ENCODE results near the gene FKBP11.

The FKBP11 gene

DNA sequence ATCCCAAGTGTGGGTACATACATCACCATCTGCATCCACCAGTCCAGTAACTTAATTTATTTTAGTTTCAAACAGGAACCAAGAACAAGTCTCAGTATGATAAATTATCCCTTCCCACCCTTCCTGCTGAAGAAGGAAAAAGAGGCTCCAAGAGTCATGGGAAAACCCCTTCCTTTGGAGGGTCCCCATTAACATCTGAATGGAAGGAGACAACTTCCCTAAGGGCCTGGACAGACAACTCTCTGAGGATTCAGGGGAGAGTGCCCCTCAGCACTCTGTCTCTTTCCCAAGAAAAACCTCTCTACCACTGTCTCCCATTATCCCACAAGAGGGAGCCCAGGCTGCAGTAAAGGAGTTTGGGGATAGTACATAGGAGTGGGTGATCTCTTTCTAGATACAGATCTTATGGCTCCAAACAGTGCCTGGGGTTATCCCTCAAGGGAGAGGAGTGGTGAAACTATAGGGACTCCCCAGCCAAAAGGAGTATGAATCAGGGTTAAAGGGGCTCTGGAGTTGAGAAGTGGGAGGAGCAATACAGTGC, 40.1 kb upstream of the FKBP11 start:
- H3K36me3 Mint-ChIP-seq = no peaks in the 10 kb centered on the region
- H3K4me3 Mint-ChIP-seq = no peak overlapping the region
- CTCF ChIA-PET = interaction anchor here (1.5 kb wide), 1 partner anchor 30 kb away, joined by 3 read pairs; no protein-coding TSS in a partner anchor
- DNase-seq = no peak
- H3K27ac Mint-ChIP-seq = no peak overlapping the region
- H3K9me3 Mint-ChIP-seq = no peaks in the 10 kb centered on the region
- H3K27me3 Mint-ChIP-seq = peaks cover 84% of the 10 kb centered on the region
- peaks cover 11% of the 10 kb centered on the region for H3K4me1 Mint-ChIP-seq

DNA sequence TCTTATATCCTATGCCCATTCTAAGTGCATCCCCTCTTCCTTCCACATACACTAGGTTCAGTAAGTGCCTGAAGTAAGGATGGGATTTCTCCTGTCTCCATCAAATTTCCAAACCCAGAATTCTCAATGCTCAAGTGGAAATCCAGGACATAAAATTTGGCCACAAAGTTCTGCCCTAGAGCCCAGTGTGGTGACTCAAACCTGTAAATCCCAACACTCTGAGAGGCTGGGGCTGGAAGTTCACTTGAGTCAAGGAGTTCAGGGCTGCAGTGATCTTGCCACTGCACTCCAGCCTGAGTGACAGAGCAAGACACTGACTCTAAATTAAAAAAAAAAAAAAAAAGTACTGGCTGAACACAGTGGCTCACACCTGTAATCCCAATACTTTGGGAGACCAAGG, 36.5 kb upstream of the FKBP11 start:
- H3K27ac Mint-ChIP-seq = no peak overlapping the region
- H3K4me1 Mint-ChIP-seq = peaks cover 13% of the 10 kb centered on the region
- no peak overlapping the region for H3K4me3 Mint-ChIP-seq
- no peaks in the 10 kb centered on the region for H3K9me3 Mint-ChIP-seq
- no peaks in the 10 kb centered on the region for H3K36me3 Mint-ChIP-seq
- CTCF ChIA-PET = interaction anchor here (0.6 to 2.0 kb wide), 3 partner anchors 16 to 26 kb away, joined by 3 to 6 read pairs (median 3); partner anchors contain the start of gene WNT1
- peaks cover 74% of the 10 kb centered on the region for H3K27me3 Mint-ChIP-seq
- no peak for DNase-seq

DNA sequence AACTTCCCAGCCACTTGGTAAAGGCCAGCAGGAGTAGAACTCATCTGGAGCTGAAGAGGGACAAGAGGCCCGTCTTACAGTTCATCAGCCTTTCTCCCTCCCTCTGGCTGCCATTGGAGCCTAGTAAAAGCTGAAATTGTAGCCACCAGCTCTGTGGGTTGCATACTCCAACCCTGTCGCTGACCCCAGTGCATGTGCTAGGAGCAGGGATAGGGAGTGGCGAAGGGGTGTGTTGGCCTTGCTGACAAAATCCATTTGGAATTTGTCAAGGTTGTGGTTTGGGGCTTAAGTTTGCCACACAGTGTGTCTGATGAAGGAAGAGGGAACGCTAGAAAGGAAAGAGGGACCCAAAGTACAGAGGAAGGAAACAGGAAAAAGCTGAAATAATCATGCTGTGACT, 36.0 kb upstream of the FKBP11 start:
- CTCF ChIA-PET = interaction anchor here (1.1 kb wide), 1 partner anchor 15 kb away, joined by 4 read pairs; no protein-coding TSS in a partner anchor
- H3K27me3 Mint-ChIP-seq = peaks cover 70% of the 10 kb centered on the region
- DNase-seq = no peak
- peaks cover 1% of the 10 kb centered on the region for H3K36me3 Mint-ChIP-seq
- H3K9me3 Mint-ChIP-seq = no peaks in the 10 kb centered on the region
- H3K4me3 Mint-ChIP-seq = no peak overlapping the region
- H3K27ac Mint-ChIP-seq = no peak overlapping the region
- H3K4me1 Mint-ChIP-seq = peaks cover 18% of the 10 kb centered on the region

DNA sequence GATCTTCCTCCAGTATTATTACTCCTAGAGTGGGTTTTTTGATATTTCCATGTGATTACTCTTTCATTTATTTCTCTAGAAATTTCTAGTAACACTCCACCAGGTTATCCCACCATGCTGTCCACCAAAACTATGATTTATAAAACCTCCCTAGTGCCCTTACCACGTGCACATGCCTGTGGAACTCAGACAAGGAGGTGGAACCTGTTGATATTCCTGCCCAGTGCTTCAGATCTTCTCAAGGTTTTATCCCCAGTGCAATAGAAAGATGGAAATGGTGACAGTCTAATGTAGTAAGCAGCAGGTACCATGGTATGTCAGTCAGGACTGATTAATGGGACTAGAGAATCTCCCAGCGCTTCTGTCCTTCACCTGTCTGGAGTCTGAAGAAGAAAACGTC, 35.5 kb upstream of the FKBP11 start:
- no peak for DNase-seq
- CTCF ChIA-PET = interaction anchor here (1.1 kb wide), 1 partner anchor 16 kb away, joined by 4 read pairs; no protein-coding TSS in a partner anchor
- Mint-ChIP-seq H3K27me3 (peaks cover 65% of the 10 kb centered on the region), H3K9me3 (no peaks in the 10 kb centered on the region), H3K36me3 (peaks cover 6% of the 10 kb centered on the region), H3K4me1 (peaks cover 23% of the 10 kb centered on the region), H3K4me3 (no peak overlapping the region), H3K27ac (no peak overlapping the region)

DNA sequence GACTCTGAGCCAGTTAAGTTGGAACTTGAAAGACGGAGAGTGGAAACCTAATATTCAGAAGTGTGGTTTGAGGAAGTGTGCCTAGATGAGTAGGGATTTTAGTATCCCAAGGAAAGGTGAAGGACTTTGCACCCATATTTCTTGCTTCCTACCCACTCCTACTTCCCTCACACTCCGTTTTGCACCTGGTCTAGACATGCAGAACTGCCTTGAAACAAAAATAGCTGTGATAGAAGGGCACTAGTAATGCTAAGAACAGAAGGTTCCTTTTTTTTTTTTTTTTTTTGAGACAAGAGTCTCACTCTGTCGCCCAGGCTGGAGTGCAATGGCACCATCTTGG, 32.7 kb upstream of the FKBP11 start:
- DNase-seq = no peak
- Mint-ChIP-seq H3K4me1 (peaks cover 37% of the 10 kb centered on the region), H3K27ac (no peak overlapping the region), H3K4me3 (peak overlapping the region; percentile 90), H3K27me3 (peaks cover 46% of the 10 kb centered on the region), H3K9me3 (no peaks in the 10 kb centered on the region), H3K36me3 (peaks cover 20% of the 10 kb centered on the region)
- CTCF ChIA-PET = interaction anchor here (1.0 to 3.0 kb wide), 6 partner anchors 16 to 143 kb away, joined by 3 to 14 read pairs (median 8); partner anchors contain the start of genes DDX23 and WNT1

DNA sequence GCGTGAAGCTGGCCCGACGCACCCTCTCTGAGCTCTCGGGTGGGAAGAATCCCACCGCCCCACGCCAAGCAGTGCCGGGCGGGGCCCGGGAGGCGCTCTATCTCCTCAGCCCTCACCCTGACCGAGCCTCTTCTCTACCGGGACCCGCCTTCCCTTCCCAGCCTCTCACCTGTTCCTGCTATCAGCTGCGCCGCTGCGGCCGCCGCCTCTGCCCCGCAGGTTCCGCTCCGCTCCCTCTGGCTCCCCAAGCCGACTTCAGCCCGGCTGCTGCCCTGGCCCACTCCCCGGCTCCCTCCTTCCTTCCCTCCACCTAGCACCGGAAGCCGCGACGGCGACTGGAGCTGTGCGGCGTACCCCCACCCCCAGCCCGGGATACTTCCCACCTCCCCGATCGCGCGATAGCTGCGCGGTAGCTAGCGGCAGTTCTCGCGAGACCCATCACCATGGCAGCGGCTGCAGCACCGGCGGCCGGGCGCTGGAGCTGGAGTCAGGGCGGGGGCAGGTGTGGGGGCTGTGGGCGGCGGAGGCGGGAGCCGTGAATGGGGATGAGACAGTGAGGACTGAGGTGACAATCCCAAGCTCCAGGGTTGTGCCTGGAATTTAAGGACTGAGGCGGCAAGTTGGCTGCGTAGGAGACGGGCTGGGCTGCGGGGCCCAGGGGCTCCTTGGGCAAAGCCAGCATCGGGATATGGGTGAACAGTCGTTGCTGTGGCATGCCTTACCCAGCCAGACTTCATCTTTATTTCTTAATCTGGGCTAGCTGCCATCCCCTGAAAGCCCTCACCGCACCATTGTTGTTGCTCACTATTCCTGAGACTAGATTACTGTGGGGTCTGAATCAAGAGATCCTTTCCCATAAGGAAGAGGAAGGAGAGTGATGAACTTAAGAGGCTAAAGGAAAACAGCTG, 32.1 kb upstream of the FKBP11 start, which contains the start of gene ARF3:
ARF3 (minus strand) TSS at position 347 of the 908 bp plus-strand sequence. CDS start 16,392 bp downstream, outside the sequence.
- DNase-seq = peak; percentile 97
- no peaks in the 10 kb centered on the region for H3K9me3 Mint-ChIP-seq
- H3K36me3 Mint-ChIP-seq = peaks cover 20% of the 10 kb centered on the region
- peak within 1 kb of the TSS; percentile 90 for H3K4me3 Mint-ChIP-seq
- peaks cover 43% of the 10 kb centered on the region for H3K27me3 Mint-ChIP-seq
- peak within 1 kb of the TSS; percentile 81 for H3K27ac Mint-ChIP-seq
- CTCF ChIA-PET = interaction anchor here (0.7 to 3.0 kb wide), 10 partner anchors 11 to 142 kb away, joined by 3 to 14 read pairs (median 4); partner anchors contain the start of genes DDX23 and WNT1
- H3K4me1 Mint-ChIP-seq = peaks cover 37% of the 10 kb centered on the region

DNA sequence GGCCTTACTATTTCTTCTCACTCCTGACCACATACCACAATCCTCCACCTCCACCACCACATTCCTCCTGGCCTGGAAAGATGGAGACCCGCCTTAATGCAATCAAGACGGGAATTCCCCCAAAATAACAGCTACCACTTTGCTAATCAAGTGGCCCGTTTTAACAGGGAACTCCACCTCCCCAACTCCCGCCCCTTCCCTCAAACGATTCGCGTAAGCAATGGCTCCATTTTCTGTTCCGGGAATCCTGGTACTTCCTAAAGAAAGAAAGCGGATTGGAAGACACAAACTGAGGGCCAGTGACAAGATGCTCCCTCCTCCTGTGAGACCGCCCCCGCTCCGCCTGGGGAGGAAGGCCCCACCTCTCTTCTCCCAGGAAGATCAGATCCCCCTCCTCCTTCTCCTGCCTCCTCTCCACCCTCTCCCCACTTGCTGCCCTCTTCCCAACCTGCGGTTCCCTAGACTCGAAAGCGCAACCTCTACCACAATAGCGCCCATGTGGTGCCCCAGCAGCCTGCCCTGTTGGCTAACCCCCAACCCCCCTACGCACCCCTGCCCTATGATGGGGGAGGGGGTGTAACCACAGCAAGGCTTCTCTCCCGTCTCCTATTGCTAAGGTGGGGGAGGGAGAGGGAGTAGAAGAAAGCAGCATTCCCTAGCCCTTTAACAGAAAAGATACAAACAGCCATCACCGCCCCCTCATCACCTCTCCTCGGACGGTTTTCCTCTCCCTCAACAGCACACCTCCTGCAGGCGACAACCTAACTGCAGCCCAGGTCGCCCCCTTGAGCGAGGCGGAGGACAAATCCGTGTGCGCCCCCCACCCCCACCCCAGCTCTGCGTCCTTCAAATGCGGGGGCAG, 31.2 kb upstream of the FKBP11 start:
- Mint-ChIP-seq H3K4me1 (peaks cover 37% of the 10 kb centered on the region), H3K9me3 (no peaks in the 10 kb centered on the region), H3K4me3 (peak overlapping the region; percentile 90), H3K27ac (peak overlapping the region; percentile 34), H3K36me3 (peaks cover 20% of the 10 kb centered on the region), H3K27me3 (peaks cover 34% of the 10 kb centered on the region)
- DNase-seq = peak; percentile 51
- CTCF ChIA-PET = interaction anchor here (0.7 to 3.0 kb wide), 10 partner anchors 12 to 104 kb away, joined by 3 to 14 read pairs (median 6); partner anchors contain the start of genes DDX23 and WNT1

DNA sequence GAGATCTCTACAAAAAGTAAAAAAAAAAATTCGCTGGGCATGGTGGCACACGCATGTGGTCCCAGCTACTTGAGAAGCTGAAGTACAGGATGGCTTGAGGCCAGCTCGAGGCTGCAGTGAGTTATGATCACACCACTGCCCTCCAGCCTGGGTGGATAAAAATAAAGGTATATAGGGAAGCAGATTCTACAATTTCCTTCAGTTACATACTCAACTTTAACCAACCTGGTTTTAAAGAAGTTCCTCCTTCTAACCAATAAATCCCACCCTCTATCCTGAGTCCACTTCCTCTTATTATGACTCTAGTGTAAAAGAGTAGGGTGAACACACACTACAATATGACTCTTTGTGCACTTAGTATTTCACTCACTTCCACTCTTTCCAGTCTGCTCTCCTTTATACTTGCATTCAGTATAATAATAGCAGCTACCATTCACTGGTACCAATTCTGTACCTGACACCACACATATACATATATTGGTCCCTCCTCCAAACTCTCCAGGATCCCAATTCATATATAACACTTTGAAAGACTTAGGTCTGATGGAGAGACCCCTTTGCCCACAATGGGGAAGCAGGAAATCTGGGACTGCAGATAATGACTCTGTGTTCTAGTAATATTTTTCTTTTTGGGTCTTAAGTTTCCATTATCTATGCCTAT, 29.7 kb upstream of the FKBP11 start:
- H3K9me3 Mint-ChIP-seq = no peaks in the 10 kb centered on the region
- CTCF ChIA-PET = interaction anchor here (0.7 to 2.2 kb wide), 5 partner anchors 12 to 626 kb away, joined by 3 to 6 read pairs (median 3); no protein-coding TSS in a partner anchor
- H3K27me3 Mint-ChIP-seq = peaks cover 25% of the 10 kb centered on the region
- H3K4me1 Mint-ChIP-seq = peaks cover 37% of the 10 kb centered on the region
- DNase-seq = no peak
- peaks cover 22% of the 10 kb centered on the region for H3K36me3 Mint-ChIP-seq
- H3K27ac Mint-ChIP-seq = no peak overlapping the region
- H3K4me3 Mint-ChIP-seq = no peak overlapping the region

DNA sequence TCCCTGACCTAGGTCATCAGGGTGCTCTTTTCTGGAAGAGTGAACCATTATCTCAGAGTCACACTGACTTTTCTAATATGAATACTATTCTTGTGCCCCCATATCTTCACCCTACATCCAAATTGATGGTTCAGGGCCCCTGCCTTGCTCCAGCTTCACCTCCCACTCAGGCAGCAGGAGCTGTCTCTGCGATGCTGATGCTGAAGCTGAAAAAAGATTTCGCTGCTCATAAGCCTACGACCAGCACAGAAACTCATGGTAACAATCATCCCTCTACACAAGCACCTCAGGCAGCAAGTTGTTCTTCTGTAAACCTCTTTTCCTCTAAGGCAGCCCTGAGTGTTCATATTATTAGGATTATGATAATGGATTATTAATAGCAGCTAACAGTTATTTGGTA, 28.8 kb upstream of the FKBP11 start:
- Mint-ChIP-seq H3K4me1 (peaks cover 37% of the 10 kb centered on the region), H3K36me3 (peaks cover 24% of the 10 kb centered on the region), H3K4me3 (no peak overlapping the region), H3K27me3 (peaks cover 17% of the 10 kb centered on the region), H3K27ac (no peak overlapping the region), H3K9me3 (no peaks in the 10 kb centered on the region)
- DNase-seq = no peak
- CTCF ChIA-PET = interaction anchor here (1.2 to 2.2 kb wide), 4 partner anchors 14 to 101 kb away, joined by 3 to 8 read pairs (median 6); no protein-coding TSS in a partner anchor

DNA sequence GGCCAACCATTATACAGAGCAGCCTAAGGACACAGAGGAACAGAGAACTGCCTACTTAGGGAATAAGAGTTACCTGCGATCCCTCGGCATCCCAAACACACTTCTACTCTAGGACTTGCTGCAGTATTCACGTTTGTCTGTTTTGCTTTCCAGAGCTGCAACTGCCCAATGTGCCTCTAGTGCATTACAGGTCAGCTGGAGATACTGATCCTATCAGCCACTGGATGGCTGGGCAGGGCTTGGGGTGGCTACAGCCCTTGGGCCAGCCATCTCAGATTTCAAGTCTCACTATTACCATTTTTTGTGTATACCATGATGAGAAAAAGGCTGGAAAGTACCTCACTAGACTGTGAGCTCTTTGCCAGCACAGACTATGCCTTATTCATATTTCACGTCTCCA, 27.4 kb upstream of the FKBP11 start:
- H3K36me3 Mint-ChIP-seq = peaks cover 28% of the 10 kb centered on the region
- CTCF ChIA-PET = interaction anchor here (1.0 to 2.7 kb wide), 6 partner anchors 13 to 100 kb away, joined by 3 to 13 read pairs (median 4); no protein-coding TSS in a partner anchor
- H3K4me3 Mint-ChIP-seq = no peak overlapping the region
- no peak overlapping the region for H3K27ac Mint-ChIP-seq
- H3K4me1 Mint-ChIP-seq = peaks cover 42% of the 10 kb centered on the region
- H3K27me3 Mint-ChIP-seq = peaks cover 7% of the 10 kb centered on the region
- no peak for DNase-seq
- H3K9me3 Mint-ChIP-seq = no peaks in the 10 kb centered on the region

DNA sequence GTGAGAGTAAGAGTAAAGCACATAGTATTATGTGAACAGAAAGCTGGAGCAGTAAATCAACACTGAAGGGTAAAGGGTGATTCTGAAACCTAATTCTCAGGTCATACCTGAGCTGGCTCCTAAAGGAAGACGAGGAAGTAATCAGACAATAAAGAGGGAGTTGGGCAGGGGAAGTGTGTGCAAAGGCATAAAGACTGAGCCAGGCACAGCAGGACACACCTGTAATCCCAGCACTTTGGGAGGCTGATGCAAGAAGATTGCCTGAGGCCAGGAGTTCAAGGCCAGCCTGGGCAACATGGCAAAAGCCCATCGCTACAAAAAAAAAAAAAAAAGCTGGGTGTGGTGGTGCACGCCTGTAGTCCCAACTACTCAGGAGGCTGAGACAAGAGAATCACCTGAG, 22.4 kb upstream of the FKBP11 start:
- CTCF ChIA-PET = interaction anchor here (1.2 to 1.7 kb wide), 2 partner anchors 10 to 12 kb away, joined by 4 read pairs; no protein-coding TSS in a partner anchor
- no peak for DNase-seq
- Mint-ChIP-seq H3K4me1 (peaks cover 26% of the 10 kb centered on the region), H3K36me3 (peaks cover 14% of the 10 kb centered on the region), H3K27me3 (no peaks in the 10 kb centered on the region), H3K27ac (no peak overlapping the region), H3K4me3 (no peak overlapping the region), H3K9me3 (no peaks in the 10 kb centered on the region)

DNA sequence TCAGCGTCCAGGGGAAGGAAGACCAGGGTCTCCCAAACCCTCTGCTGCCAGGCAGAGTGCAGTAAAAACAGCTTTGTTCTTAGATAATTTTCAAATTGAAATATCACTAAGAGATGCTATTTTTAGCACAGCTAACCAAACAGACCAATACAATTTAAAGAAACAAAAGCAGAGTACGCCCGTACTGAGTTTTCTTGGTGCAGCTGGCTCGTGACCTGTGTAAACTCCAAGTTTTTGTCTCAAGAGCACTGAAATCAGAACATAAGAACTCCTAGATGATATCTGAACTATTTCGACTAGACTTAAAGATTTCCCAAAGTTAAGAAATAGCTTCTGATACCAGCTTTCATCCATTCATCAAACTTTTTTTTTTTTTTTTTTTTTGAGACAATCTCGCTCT, 21.7 kb upstream of the FKBP11 start:
- Mint-ChIP-seq H3K27ac (no peak overlapping the region), H3K27me3 (no peaks in the 10 kb centered on the region), H3K4me1 (peaks cover 26% of the 10 kb centered on the region)

DNA sequence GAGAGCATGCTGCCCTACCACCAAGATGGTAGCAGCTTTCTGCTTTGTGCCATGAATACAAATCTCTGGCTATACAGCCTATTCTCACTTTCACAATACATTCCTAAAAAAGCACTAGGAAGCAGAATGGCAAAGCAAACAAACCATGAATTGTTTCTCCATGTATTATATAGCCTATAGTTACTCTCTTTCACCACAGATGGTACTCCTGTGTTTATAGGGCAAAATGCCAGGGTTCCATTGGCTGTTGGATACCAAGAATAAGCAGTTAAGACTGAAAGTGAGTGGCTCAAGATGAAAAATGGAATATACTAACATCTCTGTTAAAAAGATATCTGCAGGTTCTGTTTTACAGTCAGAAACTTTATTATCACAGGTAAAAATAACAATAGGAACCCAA, 20.9 kb upstream of the FKBP11 start:
- no peak for DNase-seq
- Mint-ChIP-seq H3K27ac (no peak overlapping the region), H3K27me3 (no peaks in the 10 kb centered on the region)

More for the DNA sequence above, 21.7 kb upstream of the FKBP11 start:
- H3K36me3 Mint-ChIP-seq = peaks cover 17% of the 10 kb centered on the region
- no peaks in the 10 kb centered on the region for H3K9me3 Mint-ChIP-seq
- no peak overlapping the region for H3K4me3 Mint-ChIP-seq
- CTCF ChIA-PET = interaction anchor here (1.2 to 1.7 kb wide), 2 partner anchors 9 to 11 kb away, joined by 4 read pairs; no protein-coding TSS in a partner anchor
- no peak for DNase-seq

More for the DNA sequence above, 20.9 kb upstream of the FKBP11 start:
- Mint-ChIP-seq H3K4me3 (no peak overlapping the region), H3K9me3 (no peaks in the 10 kb centered on the region), H3K4me1 (peaks cover 26% of the 10 kb centered on the region), H3K36me3 (peaks cover 17% of the 10 kb centered on the region)
- CTCF ChIA-PET = no interaction called here

Data from activated naive CD4-positive, alpha-beta T cell treated with anti-CD3 and anti-CD28 coated beads, Interleukin-2, amount 10 ng/mL, durations not matched to agents 7 days and 5 days (primary cell).